HCT116 (cell line): ENCODE data around the gene NKX6-1.

Experiments used
- CTCF ChIP-seq, 3 experiments: fragments of 200-600 bp in 1 of 3; sonication (generic) in 1 of 3; IDR thresholded peaks in 2 of 3; conservative IDR thresholded peaks in 1 of 3; 2 replicates each; pipeline ENCODE4 v1.5.1; 2012 to 2017; ENCODE audit warnings: low read depth in 2 of 3, low read length in 2 of 3, antibody characterized with exemption in 1 of 3, borderline replicate concordance in 1 of 3, control low read depth in 1 of 3, mild to moderate bottlenecking in 1 of 3, mixed read lengths in 1 of 3, mixed run types in 1 of 3, moderate library complexity in 1 of 3; ENCODE audit not compliant: insufficient read depth in 1 of 3
- EZH2 ChIP-seq: fragments of 200-600 bp; sonication (generic); IDR thresholded peaks from 2 replicates; pipeline ENCODE4 v1.6.1; 2017; ENCODE audit warnings: antibody characterized with exemption, mixed run types
- JUND ChIP-seq: IDR thresholded peaks from 2 replicates; pipeline ENCODE4 v1.6.1; 2012
- POLR2A ChIP-seq: IDR thresholded peaks from 2 replicates; pipeline ENCODE4 v1.7.0; 2011; ENCODE audit warnings: borderline replicate concordance; ENCODE audit not compliant: insufficient read depth, insufficient read length; ENCODE audit errors: extremely low read depth
- POLR2AphosphoS5 ChIP-seq: IDR thresholded peaks from 2 replicates; pipeline ENCODE4 v1.6.1; 2011; ENCODE audit warnings: mild to moderate bottlenecking, low read depth, low read length, moderate library complexity

GRCh38 chr4:84504821-84505220 is 5.7 kb upstream of the NKX6-1 start:
- no peak for TF ChIP-seq CTCF (IDR thresholded peaks at IDR 0.05 in 2 of 3, conservative IDR thresholded peaks at IDR 0.05 in 1 of 3; ENCODE audit: borderline replicate concordance in 1 of 3, insufficient read depth in 1 of 3, low read depth in 2 of 3, low read length in 2 of 3)
- no peak for TF ChIP-seq JUND
- TF ChIP-seq POLR2A: no peak
- TF ChIP-seq EZH2: no peak
- TF ChIP-seq POLR2AphosphoS5: no peak
